GM23338 (cell line): ENCODE results near the gene STEAP1B. TPM values are rescaled to one million over a fixed set of nuclear protein-coding genes. Genes with fewer than 3 reads are reported as not detected.

Experiments
- ATAC-seq: fragments of 200-7000 bp; cut with Tn5 transposase; 3 replicates; pipeline ENCODE4 v1.9.1; 2020
- DNase-seq: peaks from one replicate; pipeline ENCODE4 v3.0.0-alpha.2; 2015; ENCODE audit warnings: low spot score
- H2AFZ ChIP-seq: fragments of 200-600 bp; sonication (generic); 2 replicates; pipeline ENCODE4 v1.8.0; 2016; ENCODE audit warnings: antibody characterized with exemption, mild to moderate bottlenecking, moderate library complexity
- H3F3A ChIP-seq: fragments of 200-600 bp; sonication (generic); replicated peaks from 2 replicates; pipeline ENCODE4 v1.8.0; 2017; ENCODE audit warnings: antibody characterized with exemption, mixed run types, low read depth
- H3K27ac ChIP-seq: fragments of 200-600 bp; sonication (generic); 2 replicates; pipeline ENCODE4 v1.6.1; 2016; ENCODE audit warnings: low read depth
- H3K27me3 ChIP-seq: fragments of 200-600 bp; sonication (generic); 2 replicates; pipeline ENCODE4 v1.8.0; 2016; ENCODE audit warnings: mild to moderate bottlenecking, mixed run types, moderate library complexity; ENCODE audit not compliant: insufficient read depth
- H3K36me3 ChIP-seq: fragments of 200-600 bp; sonication (generic); 2 replicates; pipeline ENCODE4 v1.8.0; 2016; ENCODE audit warnings: mild to moderate bottlenecking; ENCODE audit not compliant: insufficient read depth
- H3K4me1 ChIP-seq: fragments of 200-600 bp; sonication (generic); 2 replicates; pipeline ENCODE4 v1.8.0; 2016; ENCODE audit warnings: mild to moderate bottlenecking, moderate library complexity; ENCODE audit not compliant: insufficient read depth
- H3K4me2 ChIP-seq: fragments of 200-600 bp; sonication (generic); 2 replicates; pipeline ENCODE4 v1.7.1; 2017; ENCODE audit warnings: mixed run types
- H3K4me3 ChIP-seq: fragments of 200-600 bp; sonication (generic); 2 replicates; pipeline ENCODE4 v1.6.1; 2016; ENCODE audit warnings: mixed run types
- H3K79me2 ChIP-seq: fragments of 200-600 bp; sonication (generic); replicated peaks from 2 replicates; pipeline ENCODE4 v1.8.0; 2017; ENCODE audit warnings: mild to moderate bottlenecking; ENCODE audit not compliant: insufficient read depth
- H3K9me2 ChIP-seq: fragments of 200-600 bp; sonication (generic); 2 replicates; pipeline ENCODE4 v1.8.0; 2017; ENCODE audit not compliant: insufficient read depth
- H4K20me1 ChIP-seq: fragments of 200-600 bp; sonication (generic); replicated peaks from 2 replicates; pipeline ENCODE4 v1.8.0; 2017; ENCODE audit warnings: mild to moderate bottlenecking; ENCODE audit not compliant: insufficient read depth
- H3K27ac Mint-ChIP-seq: 2 replicates; pipeline ENCODE4 v1.8.0; 2020; ENCODE audit warnings: inconsistent platforms, mild to moderate bottlenecking, moderate library complexity, mixed read lengths
- H3K27me3 Mint-ChIP-seq: 3 replicates; pipeline ENCODE4 v1.8.0; 2022; ENCODE audit warnings: low read depth, mild to moderate bottlenecking, moderate library complexity, mixed read lengths, inconsistent platforms; ENCODE audit not compliant: insufficient read depth, poor library complexity
- H3K36me3 Mint-ChIP-seq: 3 replicates; pipeline ENCODE4 v1.8.0; 2021; ENCODE audit warnings: low read depth, mild to moderate bottlenecking, inconsistent platforms, moderate library complexity, mixed read lengths
- H3K4me1 Mint-ChIP-seq: 3 replicates; pipeline ENCODE4 v1.8.0; 2020; ENCODE audit warnings: mild to moderate bottlenecking, inconsistent platforms, mixed read lengths
- H3K4me3 Mint-ChIP-seq: 3 replicates; pipeline ENCODE4 v1.8.0; 2021; ENCODE audit warnings: moderate library complexity, mild to moderate bottlenecking, inconsistent platforms, mixed read lengths
- H3K9me3 Mint-ChIP-seq: 3 replicates; pipeline ENCODE4 v1.8.0; 2020; ENCODE audit warnings: moderate library complexity, mild to moderate bottlenecking, inconsistent platforms, mixed read lengths
- CREB1 ChIP-seq: fragments of 250-450 bp; sonication (Bioruptor Pico); IDR thresholded peaks from 2 replicates; pipeline ENCODE4 v1.5.0; 2020; ENCODE audit warnings: low read depth, mild to moderate bottlenecking, moderate library complexity
- EZH2 ChIP-seq: fragments of 200-600 bp; sonication (generic); IDR thresholded peaks from one replicate; pipeline ENCODE4 v1.8.0; 2017; ENCODE audit warnings: antibody characterized with exemption, mild to moderate bottlenecking, low read depth; ENCODE audit not compliant: unreplicated experiment
- EZH2phosphoT487 ChIP-seq: fragments of 200-600 bp; sonication (generic); IDR thresholded peaks from one replicate; pipeline ENCODE4 v1.8.1; 2018; ENCODE audit warnings: antibody characterized with exemption; ENCODE audit not compliant: unreplicated experiment
- JUNB ChIP-seq: IDR thresholded peaks from one replicate; pipeline ENCODE4 v1.6.1; 2016; ENCODE audit warnings: antibody characterized with exemption; ENCODE audit not compliant: unreplicated experiment
- NANOG ChIP-seq: IDR thresholded peaks from 2 replicates; pipeline ENCODE4 v1.6.1; 2016; ENCODE audit warnings: antibody characterized with exemption, borderline replicate concordance
- POLR2AphosphoS5 ChIP-seq: IDR thresholded peaks from 2 replicates; pipeline ENCODE4 v1.6.1; 2016; ENCODE audit warnings: antibody characterized with exemption, low read depth
- STAT1 ChIP-seq: IDR thresholded peaks from one replicate; pipeline ENCODE4 v1.6.1; 2016; ENCODE audit warnings: antibody characterized with exemption; ENCODE audit not compliant: unreplicated experiment
- ZNF114 ChIP-seq: fragments of 250-450 bp; sonication (Bioruptor Pico); IDR thresholded peaks from 2 replicates; pipeline ENCODE4 v1.5.0; 2020; ENCODE audit warnings: mild to moderate bottlenecking, moderate library complexity
- ZNF331 ChIP-seq: fragments of 250-450 bp; sonication (Bioruptor Pico); IDR thresholded peaks from 2 replicates; pipeline ENCODE4 v1.5.0; 2020; ENCODE audit warnings: low read depth, mild to moderate bottlenecking, moderate library complexity
- polyA plus RNA-seq: library from polyadenylated mRNA; unstranded; fragments of >200 nt; fragmentation: Nextera tagmentation; extraction: Ambion mirVana; gene quantifications from 2 replicates; pipeline ENCODE4 v1.2.1, GENCODE V29; 2016
- total RNA-seq: library from RNA; depleted of rRNA; stranded (reverse); fragments of >200 nt; shearing (Covaris generic); gene quantifications from 2 replicates; pipeline ENCODE4 v1.2.3, GENCODE V29; 2014
- TF ChIP-seq, protein P1 (sequence below): IDR thresholded peaks from one replicate; pipeline ENCODE4 v1.6.1; 2018; ENCODE audit warnings: antibody characterized with exemption; ENCODE audit not compliant: unreplicated experiment
- TF ChIP-seq, protein P2 (sequence below): IDR thresholded peaks from 2 replicates; pipeline ENCODE4 v1.6.1; 2016; ENCODE audit warnings: antibody characterized with exemption
- TF ChIP-seq, protein P3 (sequence below): fragments of 250-450 bp; sonication (Bioruptor Pico); IDR thresholded peaks from 2 replicates; pipeline ENCODE4 v1.5.0; 2020; ENCODE audit warnings: mild to moderate bottlenecking, moderate library complexity
- TF ChIP-seq, protein P4 (sequence below), 2 experiments: fragments of 200-600 bp in 1 of 2; sonication (generic) in 1 of 2; conservative IDR thresholded peaks; 2 replicates each; pipeline versions ENCODE4 v1.5.1 to v1.6.1; 2016 to 2017; ENCODE audit warnings: antibody characterized with exemption in 2 of 2, low read depth in 2 of 2, mild to moderate bottlenecking in 2 of 2, moderate library complexity in 1 of 2

The STEAP1B gene
- total and polyA plus RNA-seq, 2 experiments from 2014 or later = 4.9 to 16.5 TPM

DNA sequence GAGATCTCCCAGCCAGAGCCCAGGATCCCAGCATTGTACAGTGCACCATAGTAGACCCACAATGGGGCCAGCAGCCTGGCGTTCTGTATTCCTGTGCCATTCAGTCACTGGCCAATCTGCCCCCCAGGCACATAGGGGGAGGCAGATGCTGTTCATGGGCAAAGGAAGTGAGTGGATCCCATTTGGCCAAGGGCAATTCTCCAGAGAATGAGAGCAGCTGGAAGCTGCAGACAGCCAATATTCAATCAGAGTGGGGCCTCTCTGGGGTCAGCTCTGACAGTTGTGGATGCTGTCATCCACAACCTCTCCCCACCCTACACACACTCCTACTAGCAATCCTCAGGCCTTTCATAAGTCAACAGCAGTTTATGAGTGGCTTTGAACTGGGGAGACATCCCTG lies 17.5 kb downstream of the STEAP1B start:
- H3F3A ChIP-seq = no peaks in the 10 kb centered on the region
- Mint-ChIP-seq H3K27me3 (peaks cover 6% of the 10 kb centered on the region), H3K36me3 (no peaks in the 10 kb centered on the region; the same call in 2 of the 3 replicates), H3K9me3 (no peaks in the 10 kb centered on the region), H3K4me1 (no peaks in the 10 kb centered on the region; the same call in 1 of the 3 replicates), H3K27ac (no peak overlapping the region), H3K4me3 (no peak overlapping the region)
- DNase-seq (no peak), ATAC-seq (no peak)
- H3K4me2 ChIP-seq = no peak overlapping the region
- H2AFZ ChIP-seq = no peak overlapping the region
- no peaks in the 10 kb centered on the region for H3K9me2 ChIP-seq
- H3K4me1 ChIP-seq = no peaks in the 10 kb centered on the region
- no peak overlapping the region for H3K27ac ChIP-seq
- no peaks in the 10 kb centered on the region for H3K27me3 ChIP-seq
- TF ChIP-seq POLR2AphosphoS5 (no peak), ZNF331 (CRISPR knock-in tag) (no peak), CREB1 (CRISPR knock-in tag) (no peak), ZNF114 (CRISPR knock-in tag) (no peak), JUNB (no peak), EZH2 (no peak), NANOG (no peak), EZH2phosphoT487 (no peak), STAT1 (no peak)
- TF ChIP-seq, protein P1, sequence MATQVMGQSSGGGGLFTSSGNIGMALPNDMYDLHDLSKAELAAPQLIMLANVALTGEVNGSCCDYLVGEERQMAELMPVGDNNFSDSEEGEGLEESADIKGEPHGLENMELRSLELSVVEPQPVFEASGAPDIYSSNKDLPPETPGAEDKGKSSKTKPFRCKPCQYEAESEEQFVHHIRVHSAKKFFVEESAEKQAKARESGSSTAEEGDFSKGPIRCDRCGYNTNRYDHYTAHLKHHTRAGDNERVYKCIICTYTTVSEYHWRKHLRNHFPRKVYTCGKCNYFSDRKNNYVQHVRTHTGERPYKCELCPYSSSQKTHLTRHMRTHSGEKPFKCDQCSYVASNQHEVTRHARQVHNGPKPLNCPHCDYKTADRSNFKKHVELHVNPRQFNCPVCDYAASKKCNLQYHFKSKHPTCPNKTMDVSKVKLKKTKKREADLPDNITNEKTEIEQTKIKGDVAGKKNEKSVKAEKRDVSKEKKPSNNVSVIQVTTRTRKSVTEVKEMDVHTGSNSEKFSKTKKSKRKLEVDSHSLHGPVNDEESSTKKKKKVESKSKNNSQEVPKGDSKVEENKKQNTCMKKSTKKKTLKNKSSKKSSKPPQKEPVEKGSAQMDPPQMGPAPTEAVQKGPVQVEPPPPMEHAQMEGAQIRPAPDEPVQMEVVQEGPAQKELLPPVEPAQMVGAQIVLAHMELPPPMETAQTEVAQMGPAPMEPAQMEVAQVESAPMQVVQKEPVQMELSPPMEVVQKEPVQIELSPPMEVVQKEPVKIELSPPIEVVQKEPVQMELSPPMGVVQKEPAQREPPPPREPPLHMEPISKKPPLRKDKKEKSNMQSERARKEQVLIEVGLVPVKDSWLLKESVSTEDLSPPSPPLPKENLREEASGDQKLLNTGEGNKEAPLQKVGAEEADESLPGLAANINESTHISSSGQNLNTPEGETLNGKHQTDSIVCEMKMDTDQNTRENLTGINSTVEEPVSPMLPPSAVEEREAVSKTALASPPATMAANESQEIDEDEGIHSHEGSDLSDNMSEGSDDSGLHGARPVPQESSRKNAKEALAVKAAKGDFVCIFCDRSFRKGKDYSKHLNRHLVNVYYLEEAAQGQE = no peak
- TF ChIP-seq, protein P2, sequence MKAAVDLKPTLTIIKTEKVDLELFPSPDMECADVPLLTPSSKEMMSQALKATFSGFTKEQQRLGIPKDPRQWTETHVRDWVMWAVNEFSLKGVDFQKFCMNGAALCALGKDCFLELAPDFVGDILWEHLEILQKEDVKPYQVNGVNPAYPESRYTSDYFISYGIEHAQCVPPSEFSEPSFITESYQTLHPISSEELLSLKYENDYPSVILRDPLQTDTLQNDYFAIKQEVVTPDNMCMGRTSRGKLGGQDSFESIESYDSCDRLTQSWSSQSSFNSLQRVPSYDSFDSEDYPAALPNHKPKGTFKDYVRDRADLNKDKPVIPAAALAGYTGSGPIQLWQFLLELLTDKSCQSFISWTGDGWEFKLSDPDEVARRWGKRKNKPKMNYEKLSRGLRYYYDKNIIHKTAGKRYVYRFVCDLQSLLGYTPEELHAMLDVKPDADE = no peak
- TF ChIP-seq, protein P3, sequence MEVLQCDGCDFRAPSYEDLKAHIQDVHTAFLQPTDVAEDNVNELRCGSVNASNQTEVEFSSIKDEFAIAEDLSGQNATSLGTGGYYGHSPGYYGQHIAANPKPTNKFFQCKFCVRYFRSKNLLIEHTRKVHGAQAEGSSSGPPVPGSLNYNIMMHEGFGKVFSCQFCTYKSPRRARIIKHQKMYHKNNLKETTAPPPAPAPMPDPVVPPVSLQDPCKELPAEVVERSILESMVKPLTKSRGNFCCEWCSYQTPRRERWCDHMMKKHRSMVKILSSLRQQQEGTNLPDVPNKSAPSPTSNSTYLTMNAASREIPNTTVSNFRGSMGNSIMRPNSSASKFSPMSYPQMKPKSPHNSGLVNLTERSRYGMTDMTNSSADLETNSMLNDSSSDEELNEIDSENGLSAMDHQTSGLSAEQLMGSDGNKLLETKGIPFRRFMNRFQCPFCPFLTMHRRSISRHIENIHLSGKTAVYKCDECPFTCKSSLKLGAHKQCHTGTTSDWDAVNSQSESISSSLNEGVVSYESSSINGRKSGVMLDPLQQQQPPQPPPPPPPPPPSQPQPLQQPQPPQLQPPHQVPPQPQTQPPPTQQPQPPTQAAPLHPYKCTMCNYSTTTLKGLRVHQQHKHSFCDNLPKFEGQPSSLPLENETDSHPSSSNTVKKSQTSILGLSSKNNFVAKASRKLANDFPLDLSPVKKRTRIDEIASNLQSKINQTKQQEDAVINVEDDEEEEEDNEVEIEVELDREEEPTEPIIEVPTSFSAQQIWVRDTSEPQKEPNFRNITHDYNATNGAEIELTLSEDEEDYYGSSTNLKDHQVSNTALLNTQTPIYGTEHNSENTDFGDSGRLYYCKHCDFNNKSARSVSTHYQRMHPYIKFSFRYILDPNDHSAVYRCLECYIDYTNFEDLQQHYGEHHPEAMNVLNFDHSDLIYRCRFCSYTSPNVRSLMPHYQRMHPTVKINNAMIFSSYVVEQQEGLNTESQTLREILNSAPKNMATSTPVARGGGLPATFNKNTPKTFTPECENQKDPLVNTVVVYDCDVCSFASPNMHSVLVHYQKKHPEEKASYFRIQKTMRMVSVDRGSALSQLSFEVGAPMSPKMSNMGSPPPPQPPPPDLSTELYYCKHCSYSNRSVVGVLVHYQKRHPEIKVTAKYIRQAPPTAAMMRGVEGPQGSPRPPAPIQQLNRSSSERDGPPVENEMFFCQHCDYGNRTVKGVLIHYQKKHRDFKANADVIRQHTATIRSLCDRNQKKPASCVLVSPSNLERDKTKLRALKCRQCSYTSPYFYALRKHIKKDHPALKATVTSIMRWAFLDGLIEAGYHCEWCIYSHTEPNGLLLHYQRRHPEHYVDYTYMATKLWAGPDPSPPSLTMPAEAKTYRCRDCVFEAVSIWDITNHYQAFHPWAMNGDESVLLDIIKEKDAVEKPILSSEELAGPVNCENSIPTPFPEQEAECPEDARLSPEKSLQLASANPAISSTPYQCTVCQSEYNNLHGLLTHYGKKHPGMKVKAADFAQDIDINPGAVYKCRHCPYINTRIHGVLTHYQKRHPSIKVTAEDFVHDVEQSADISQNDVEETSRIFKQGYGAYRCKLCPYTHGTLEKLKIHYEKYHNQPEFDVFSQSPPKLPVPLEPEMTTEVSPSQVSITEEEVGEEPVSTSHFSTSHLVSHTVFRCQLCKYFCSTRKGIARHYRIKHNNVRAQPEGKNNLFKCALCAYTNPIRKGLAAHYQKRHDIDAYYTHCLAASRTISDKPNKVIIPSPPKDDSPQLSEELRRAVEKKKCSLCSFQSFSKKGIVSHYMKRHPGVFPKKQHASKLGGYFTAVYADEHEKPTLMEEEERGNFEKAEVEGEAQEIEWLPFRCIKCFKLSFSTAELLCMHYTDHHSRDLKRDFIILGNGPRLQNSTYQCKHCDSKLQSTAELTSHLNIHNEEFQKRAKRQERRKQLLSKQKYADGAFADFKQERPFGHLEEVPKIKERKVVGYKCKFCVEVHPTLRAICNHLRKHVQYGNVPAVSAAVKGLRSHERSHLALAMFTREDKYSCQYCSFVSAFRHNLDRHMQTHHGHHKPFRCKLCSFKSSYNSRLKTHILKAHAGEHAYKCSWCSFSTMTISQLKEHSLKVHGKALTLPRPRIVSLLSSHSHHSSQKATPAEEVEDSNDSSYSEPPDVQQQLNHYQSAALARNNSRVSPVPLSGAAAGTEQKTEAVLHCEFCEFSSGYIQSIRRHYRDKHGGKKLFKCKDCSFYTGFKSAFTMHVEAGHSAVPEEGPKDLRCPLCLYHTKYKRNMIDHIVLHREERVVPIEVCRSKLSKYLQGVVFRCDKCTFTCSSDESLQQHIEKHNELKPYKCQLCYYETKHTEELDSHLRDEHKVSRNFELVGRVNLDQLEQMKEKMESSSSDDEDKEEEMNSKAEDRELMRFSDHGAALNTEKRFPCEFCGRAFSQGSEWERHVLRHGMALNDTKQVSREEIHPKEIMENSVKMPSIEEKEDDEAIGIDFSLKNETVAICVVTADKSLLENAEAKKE (CRISPR knock-in tag) = no peak
- TF ChIP-seq, protein P4, sequence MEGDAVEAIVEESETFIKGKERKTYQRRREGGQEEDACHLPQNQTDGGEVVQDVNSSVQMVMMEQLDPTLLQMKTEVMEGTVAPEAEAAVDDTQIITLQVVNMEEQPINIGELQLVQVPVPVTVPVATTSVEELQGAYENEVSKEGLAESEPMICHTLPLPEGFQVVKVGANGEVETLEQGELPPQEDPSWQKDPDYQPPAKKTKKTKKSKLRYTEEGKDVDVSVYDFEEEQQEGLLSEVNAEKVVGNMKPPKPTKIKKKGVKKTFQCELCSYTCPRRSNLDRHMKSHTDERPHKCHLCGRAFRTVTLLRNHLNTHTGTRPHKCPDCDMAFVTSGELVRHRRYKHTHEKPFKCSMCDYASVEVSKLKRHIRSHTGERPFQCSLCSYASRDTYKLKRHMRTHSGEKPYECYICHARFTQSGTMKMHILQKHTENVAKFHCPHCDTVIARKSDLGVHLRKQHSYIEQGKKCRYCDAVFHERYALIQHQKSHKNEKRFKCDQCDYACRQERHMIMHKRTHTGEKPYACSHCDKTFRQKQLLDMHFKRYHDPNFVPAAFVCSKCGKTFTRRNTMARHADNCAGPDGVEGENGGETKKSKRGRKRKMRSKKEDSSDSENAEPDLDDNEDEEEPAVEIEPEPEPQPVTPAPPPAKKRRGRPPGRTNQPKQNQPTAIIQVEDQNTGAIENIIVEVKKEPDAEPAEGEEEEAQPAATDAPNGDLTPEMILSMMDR (conservative IDR thresholded peaks at IDR 0.05; ENCODE audit: low read depth in 2 of 2) = no peak
- no peaks in the 10 kb centered on the region for H4K20me1 ChIP-seq
- no peaks in the 10 kb centered on the region; the same call in 1 of the 2 replicates for H3K36me3 ChIP-seq
- no peaks in the 10 kb centered on the region for H3K79me2 ChIP-seq
- H3K4me3 ChIP-seq = no peak overlapping the region
